Stimulated activated CD4-positive, alpha-beta T cell treated with anti-CD3 and anti-CD28 coated beads, Interleukin-1b, Interleukin-23, amount 100 ng/mL, for 1 hour (primary cell): ENCODE measurements around the gene PERP.
"Not testable (repeated sequence)": the region's sequence is repeated elsewhere in the genome, so short reads cannot be mapped to it uniquely, and the experiment has no call there.

Experiments used
- DNase-seq, 2 donors: peaks; one replicate each; pipeline ENCODE4 v3.0.0-alpha.2; 2020; ENCODE audit warnings: low read depth in 2 of 2

PERP gene

DNA sequence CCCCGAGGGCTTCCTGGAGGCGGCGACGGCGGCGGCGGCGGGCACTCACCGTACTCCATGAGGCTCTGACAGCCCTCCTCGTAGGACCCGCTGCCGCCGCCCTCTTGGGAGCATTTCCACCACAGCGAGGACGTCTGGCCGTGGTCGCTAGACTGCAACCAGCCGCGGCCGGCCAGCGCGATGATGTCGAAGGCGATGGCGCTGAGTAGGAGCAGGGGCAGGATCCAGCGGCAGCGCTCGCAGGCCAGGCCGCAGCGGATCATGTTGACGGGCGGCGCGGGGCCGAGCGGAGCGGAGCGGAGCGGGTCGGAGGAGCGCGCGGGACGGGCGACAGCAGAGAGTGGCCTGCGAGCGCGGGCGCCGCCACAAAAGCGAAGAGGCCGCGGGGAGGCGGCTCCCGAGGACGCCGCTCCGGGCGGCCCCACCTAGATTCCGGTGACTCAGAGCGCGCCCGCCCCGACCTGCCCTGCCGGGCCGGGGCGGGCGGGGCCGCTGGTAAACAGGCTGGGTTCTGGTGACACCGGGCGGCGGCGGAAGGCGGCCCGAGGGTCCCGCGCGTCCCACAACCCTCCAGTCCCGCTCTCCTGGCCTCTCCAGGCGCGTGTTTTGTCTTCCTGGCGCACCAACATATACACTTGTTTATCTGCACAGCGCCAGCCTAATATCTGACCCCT is at the start of gene PERP:
Gene PERP, minus strand, starts transcription at position 342 of the 674 bp plus-strand sequence. Its CDS starts 79 bp downstream, at position 263.
- DNase-seq = peak; percentile 42 to 50

DNA sequence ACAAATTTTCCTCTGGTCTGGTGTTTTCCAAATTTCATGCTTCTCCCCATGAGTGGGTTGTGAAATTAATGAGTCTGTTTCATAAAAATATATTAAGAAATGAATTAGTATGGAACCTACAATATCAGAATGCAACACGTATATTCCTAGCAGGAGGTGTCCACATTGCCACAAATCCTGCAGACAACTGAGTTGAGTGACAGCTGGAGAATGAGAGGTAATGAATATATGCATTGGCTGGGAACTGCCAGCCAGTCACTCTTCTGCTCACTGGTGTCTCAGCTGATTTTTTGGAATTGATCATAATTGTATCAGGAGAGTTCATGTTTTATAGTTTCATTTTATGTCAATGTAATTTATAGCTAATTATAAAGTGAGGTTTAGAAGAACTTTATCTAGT is 48.2 kb upstream of the PERP start:
- DNase-seq = no peak

- no peak for DNase-seq
Measured at GRCh38 chr6:138146544-138146943, 39.3 kb upstream of the PERP start.

- no peak for DNase-seq
Measured at GRCh38 chr6:138145402-138145801, 38.2 kb upstream of the PERP start.

GRCh38 chr6:138142806-138143205 is 35.6 kb upstream of the PERP start:
- no peak for DNase-seq

DNA sequence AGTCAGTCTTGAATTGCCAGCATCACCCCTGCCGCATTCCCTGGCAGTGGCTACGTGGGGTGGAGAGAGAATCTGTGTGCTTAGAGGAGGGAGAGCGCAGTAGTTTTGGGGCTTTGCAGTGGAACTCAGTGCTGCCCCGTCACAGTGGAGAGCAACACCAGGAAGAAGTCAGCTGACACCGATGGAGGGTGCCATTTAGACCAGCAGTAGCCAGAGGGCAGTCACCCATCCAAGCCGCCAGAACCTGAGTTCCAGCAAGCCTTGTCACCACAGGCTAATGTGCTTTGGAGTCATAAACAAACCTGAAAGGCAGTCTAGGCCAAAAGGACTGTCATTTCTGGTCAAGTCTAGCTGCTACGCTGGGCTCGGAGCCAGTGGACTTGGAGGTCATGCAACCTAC is 22.0 kb upstream of the PERP start:
- no peak for DNase-seq

DNA sequence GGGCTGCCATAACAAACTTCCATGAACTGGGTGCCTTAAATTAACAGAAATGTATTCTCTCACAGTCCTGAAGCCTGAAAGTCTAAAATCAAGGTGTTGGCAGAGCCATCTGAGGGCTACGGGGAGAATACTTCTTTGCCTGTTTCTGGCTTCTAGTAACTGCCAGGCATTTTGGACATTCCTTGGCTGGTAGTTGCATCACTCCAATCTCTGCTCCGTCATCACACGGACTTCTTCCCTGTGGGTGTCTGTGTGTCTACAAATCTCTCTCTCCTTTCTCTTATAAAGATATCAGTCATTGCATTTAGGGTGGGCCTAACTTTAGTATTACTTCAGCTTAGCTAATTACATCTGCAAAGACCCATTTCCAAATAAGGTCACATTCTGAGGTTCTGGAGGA is 20.9 kb upstream of the PERP start:
- DNase-seq = no peak

GRCh38 chr6:138124096-138124495 is 16.9 kb upstream of the PERP start:
- no peak for DNase-seq

DNA sequence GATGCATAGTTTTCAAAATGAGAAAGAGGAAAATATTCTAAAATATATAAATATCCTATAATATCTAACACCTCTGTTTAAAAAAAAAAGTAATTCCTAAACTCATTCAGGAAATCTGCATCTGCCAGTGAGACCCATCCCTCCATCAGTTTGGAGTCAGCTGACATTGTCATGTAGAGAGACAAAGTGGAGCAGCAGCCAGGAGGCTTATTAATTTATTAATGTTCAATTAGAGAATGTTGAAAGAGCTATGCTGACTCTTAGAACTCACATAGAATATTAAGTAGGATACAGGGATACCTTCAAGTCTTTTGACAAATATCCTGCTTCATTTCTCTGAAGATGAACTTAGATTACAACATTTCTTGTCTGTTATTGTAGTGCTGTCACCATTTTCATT is 12.8 kb upstream of the PERP start:
- DNase-seq = no peak

- not testable (repeated sequence) for DNase-seq
Measured at GRCh38 chr6:138119229-138119628, 12.0 kb upstream of the PERP start.

DNA sequence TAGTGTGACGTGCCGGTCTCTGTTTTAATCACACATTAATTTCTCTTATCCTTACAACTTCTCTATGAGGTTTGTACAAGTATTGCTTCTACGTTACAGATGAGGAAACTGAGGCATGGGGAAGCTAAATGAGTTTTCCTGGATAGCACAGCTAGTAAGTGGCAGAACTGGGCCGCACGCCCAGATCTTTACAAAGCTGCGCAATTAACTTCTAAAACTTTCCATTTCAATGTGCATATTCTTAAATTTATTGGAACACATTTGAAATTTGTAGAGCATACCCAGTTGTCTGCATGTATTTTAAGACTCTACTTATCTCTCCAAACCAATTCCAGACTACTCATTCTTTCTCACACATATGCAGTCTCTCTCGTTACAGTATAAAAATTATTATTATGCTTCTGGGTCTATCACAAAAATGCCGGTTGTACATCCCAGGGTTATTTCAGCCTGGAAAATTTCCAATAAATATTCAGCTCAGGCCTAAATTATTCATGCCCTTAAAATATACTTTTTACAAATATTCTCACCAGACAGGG is 10.2 kb upstream of the PERP start:
- DNase-seq = no peak

GRCh38 chr6:138116661-138116999 is 9.4 kb upstream of the PERP start:
- no peak for DNase-seq

DNA sequence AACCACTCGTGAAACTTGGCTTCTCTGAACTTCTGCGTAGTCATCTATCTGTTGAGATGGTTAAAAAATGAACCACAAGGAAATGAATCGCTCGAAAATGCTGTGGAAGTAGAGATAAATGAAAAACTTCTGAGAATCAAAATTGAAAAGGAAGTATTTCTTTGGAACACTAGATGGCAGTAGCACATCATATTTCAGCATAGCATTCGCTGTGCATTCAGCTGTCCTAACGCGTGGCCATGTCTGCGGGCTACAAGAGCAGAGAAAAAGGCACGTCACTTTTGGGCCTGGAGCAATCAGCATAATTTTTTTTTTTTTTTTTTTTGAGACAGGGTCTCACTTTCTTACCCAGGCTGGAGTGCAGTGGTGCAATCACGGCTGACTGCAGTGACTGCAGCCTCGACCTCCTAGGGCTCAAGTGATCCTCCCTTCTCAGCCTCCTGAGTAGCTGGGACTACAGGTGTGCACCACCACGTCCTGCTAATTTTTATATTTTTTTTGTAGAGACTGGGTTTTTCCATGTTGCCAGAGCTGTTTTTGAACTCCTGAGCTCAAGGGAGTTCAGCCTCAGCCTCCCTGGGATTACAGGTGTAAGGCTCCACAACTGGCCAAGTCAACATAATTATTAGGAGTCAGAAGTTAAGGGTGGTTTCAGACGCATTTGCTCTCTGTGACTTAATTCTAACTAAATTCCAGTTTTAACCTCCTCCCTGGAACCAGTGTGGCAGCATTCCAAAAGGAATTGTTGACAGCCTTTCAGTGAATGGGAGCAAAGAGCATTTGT is 8.8 kb upstream of the PERP start:
- DNase-seq = no peak

DNA sequence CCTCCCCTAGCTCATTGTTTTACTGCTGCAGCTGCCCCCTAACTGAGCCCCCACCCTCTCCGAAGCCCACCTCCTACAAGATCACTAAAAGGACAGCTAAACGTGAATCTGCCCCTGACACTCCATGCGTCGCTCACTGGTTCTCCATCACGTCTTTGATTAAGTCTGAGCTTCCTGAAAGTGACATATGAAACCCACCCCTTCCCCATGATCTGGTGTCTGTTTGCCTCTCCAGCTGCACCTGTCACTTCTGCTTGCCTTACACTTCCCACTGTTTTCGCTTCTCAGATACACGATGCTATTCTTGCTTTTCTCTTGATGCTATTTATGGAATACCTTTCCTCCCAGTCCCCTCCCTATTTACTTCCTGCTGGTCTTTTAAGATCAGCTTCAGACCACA is 8.0 kb upstream of the PERP start:
- no peak for DNase-seq

- no peak for DNase-seq
Measured at GRCh38 chr6:138113588-138114210, 6.5 kb upstream of the PERP start.

GRCh38 chr6:138110229-138110628 is 3.0 kb upstream of the PERP start:
- DNase-seq = no peak

GRCh38 chr6:138109042-138109997 is 2.1 kb upstream of the PERP start:
- peak; percentile 59 to 80 for DNase-seq

GRCh38 chr6:138107752-138108592 is 753 bp upstream of the PERP start:
- DNase-seq = no peak

DNA sequence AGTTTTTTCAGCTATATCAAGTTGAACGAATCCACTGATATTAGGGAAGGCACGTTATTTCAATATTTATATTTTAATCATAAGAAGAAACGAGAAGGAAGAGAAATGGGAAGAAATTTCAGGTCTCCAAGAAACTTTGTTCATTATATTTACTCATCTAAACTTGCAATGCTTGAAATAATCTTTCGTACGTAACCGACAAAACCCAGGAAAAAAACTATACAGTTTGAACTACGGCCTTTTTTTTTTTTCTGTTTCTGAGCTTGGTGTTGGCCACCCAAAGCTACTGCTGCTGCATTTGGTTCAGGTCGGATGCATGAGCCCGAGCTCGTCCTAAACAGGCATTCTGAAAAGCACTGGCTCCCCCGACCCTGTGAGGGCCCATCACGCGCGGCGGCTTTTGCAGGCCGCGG is 548 bp downstream of the PERP start:
- no peak for DNase-seq

DNA sequence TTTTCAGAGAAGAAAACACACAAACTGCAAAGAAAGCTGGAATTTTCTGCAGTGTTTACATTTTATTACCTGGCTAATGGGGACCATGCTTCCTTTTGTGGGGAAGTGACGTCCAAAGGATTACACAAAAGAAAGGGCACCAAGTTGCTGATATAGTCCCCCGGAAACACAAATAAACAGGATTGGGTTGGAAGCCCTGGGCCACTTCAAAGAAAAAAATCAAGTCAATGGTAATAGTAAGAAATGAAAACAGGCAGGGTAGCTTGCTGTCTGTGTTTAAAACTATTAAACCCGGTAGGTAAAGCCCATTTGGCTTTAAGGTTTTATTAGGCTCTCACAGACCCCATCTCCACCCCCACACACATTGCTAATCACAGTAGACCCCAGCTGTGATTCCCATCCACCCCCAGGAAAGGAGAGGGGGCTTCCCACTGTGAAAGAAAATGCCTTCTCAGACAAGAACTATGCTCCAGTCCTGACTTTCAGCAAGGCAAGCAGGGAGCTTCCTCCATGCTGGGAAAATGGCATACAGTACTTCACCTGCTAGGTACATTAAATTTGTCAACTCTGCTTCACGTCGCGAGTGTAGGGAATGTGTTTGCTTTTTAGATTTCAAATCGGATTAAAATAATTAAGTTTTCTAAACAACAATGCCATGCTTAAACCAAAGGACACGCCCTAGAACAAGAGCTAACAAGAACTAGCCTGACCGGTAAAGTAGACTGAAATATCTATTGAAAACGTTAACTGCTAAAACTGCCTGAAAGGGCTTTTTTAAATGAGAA is 1.1 kb downstream of the PERP start:
- DNase-seq = no peak
